K562 (cell line): ENCODE data around the gene KLHL41. TPM values are rescaled to one million over a fixed set of nuclear protein-coding genes. Genes with fewer than 3 reads are reported as not detected.
A peak's percentile ranks its signal among the peaks of the same experiment; 100 is the strongest.
"Not testable (repeated sequence)": the region's sequence is repeated elsewhere in the genome, so short reads cannot be mapped to it uniquely, and the experiment has no call there.

Experiments
- ATAC-seq: fragments of 200-7000 bp; cut with Tn5 transposase; 3 replicates; pipeline ENCODE4 v1.9.1; 2020; ENCODE audit warnings: moderate library complexity
- BruUV-seq: library from RNA; stranded (reverse); fragments of 400-500 nt; replicated peaks from 2 replicates; lab custom pipeline; 2021; lab: Mats Ljungman, UMichigan
- CTCF ChIA-PET: fragments of 300-600 bp; formaldehyde crosslinking; extraction: SDS; loops from one replicate; lab custom pipeline; 2021; ENCODE audit warnings: low intra/inter-chr PET ratio; lab: Yijun Ruan, JAX
- POLR2A ChIA-PET: fragments of 300-600, 350-650 bp; sonication (Branson Sonifier 250); formaldehyde crosslinking; extraction: SDS; loops from one replicate; lab custom pipeline; 2021; ENCODE audit warnings: antibody characterized with exemption, inconsistent platforms; lab: Yijun Ruan, JAX
- DNase-seq, 4 experiments: peaks; one replicate each; pipeline versions ENCODE4 v3.0.0 to v3.0.0-alpha.2; 2011 to 2018; ENCODE audit warnings: low spot score in 3 of 4, mixed read lengths in 3 of 4; ENCODE audit errors: extremely low read depth in 1 of 4
- FAIRE-seq: peaks from 2 replicates; lab custom pipeline; 2011; peaks lifted over from hg19 to GRCh38; lab: Jason Lieb, UNC
- H2AFZ ChIP-seq: 2 replicates; pipeline ENCODE4 v1.6.0; 2011; ENCODE audit warnings: low read depth, low read length, control low read depth, inconsistent platforms
- H3K27ac ChIP-seq: fragments of 200-600 bp; 3 replicates; pipeline ENCODE4 v1.8.0; 2011; ENCODE audit warnings: low read depth, mild to moderate bottlenecking, control low read depth, inconsistent platforms, low read length, moderate library complexity, mixed read lengths; ENCODE audit errors: extremely low read depth
- H3K27me3 ChIP-seq, 2 experiments: fragments of 300-600 bp in 1 of 2; 2 replicates in 1 of 2; 3 replicates in 1 of 2; pipeline versions ENCODE4 v1.6.0 to v1.8.0; 2011; ENCODE audit warnings: inconsistent platforms in 2 of 2, low read length in 2 of 2, mild to moderate bottlenecking in 1 of 2, mixed read lengths in 1 of 2, moderate library complexity in 1 of 2; ENCODE audit not compliant: control insufficient read depth in 2 of 2, insufficient read depth in 2 of 2
- H3K36me3 ChIP-seq: fragments of 300-600 bp; 3 replicates; pipeline ENCODE4 v1.8.0; 2011; ENCODE audit warnings: mild to moderate bottlenecking, low read length, inconsistent platforms; ENCODE audit not compliant: control insufficient read depth, insufficient read depth
- H3K4me1 ChIP-seq, 2 experiments: fragments of 200-600 bp in 1 of 2; replicated peaks in 1 of 2; 2 replicates in 1 of 2; 3 replicates in 1 of 2; pipeline versions ENCODE4 v1.5.1 to v1.8.0; 2011; ENCODE audit warnings: inconsistent platforms in 2 of 2, low read length in 2 of 2, mild to moderate bottlenecking in 1 of 2, mixed read lengths in 1 of 2, moderate library complexity in 1 of 2; ENCODE audit not compliant: control insufficient read depth in 2 of 2, insufficient read depth in 2 of 2
- H3K4me2 ChIP-seq: 2 replicates; pipeline ENCODE4 v1.6.1; 2011; ENCODE audit warnings: low read length, control low read depth, inconsistent platforms, mixed read lengths; ENCODE audit not compliant: insufficient read depth
- H3K4me3 ChIP-seq: fragments of 200-600 bp; sonication (generic), shearing (Covaris generic); 2 replicates; pipeline ENCODE4 v1.5.1; 2016; ENCODE audit warnings: control low read depth, inconsistent platforms
- H3K79me2 ChIP-seq: fragments of 200-600 bp; 3 replicates; pipeline ENCODE4 v1.8.0; 2011; ENCODE audit warnings: low read length, inconsistent platforms; ENCODE audit not compliant: control insufficient read depth, insufficient read depth
- H3K9ac ChIP-seq, 2 experiments: 2 replicates each; pipeline versions ENCODE4 v1.6.0 to v1.6.1; 2011; ENCODE audit warnings: low read depth in 2 of 2, low read length in 2 of 2, control low read depth in 1 of 2, inconsistent platforms in 1 of 2, mild to moderate bottlenecking in 1 of 2, mixed read lengths in 1 of 2; ENCODE audit not compliant: insufficient read depth in 1 of 2
- H3K9me1 ChIP-seq: one replicate; pipeline ENCODE4 v1.6.0; 2011; ENCODE audit warnings: inconsistent platforms, mild to moderate bottlenecking, low read length, moderate library complexity; ENCODE audit not compliant: control insufficient read depth, insufficient read depth
- H3K9me3 ChIP-seq: replicated peaks from 2 replicates; pipeline ENCODE4 v1.5.1; 2011; ENCODE audit warnings: low read depth, low read length, inconsistent platforms; ENCODE audit not compliant: control insufficient read depth, insufficient read depth
- H4K20me1 ChIP-seq: replicated peaks from 2 replicates; pipeline ENCODE4 v1.6.1; 2011; ENCODE audit warnings: low read length, inconsistent platforms, mixed read lengths; ENCODE audit not compliant: control insufficient read depth, insufficient read depth
- ATF1 ChIP-seq, 2 experiments: fragments of 450-650 bp in 1 of 2; IDR thresholded peaks; 2 replicates each; pipeline ENCODE4 v1.6.1; 2016; ENCODE audit warnings: missing compliant biosample characterization in 1 of 2, missing genetic modification characterization in 1 of 2
- ATF3 ChIP-seq, 2 experiments: fragments of 450-650 bp in 1 of 2; sonication (generic) in 1 of 2; formaldehyde crosslinking in 1 of 2; IDR thresholded peaks in 1 of 2; conservative IDR thresholded peaks in 1 of 2; 2 replicates each; pipeline versions ENCODE4 v1.6.1 to v1.8.1; 2016 to 2023; ENCODE audit warnings: mild to moderate bottlenecking in 2 of 2, moderate library complexity in 2 of 2, inconsistent platforms in 1 of 2, missing genetic modification reagents in 1 of 2
- C11orf30 ChIP-seq: fragments of 450-650 bp; IDR thresholded peaks from 2 replicates; pipeline ENCODE4 v1.6.1; 2016; ENCODE audit warnings: low read depth, mild to moderate bottlenecking
- CGGBP1 ChIP-seq: fragments of 250-450 bp; sonication (Bioruptor Pico); IDR thresholded peaks from 2 replicates; pipeline ENCODE4 v1.9.0; 2021; ENCODE audit warnings: mild to moderate bottlenecking
- FOSL1 ChIP-seq: fragments of 200-800 bp; sonication (Bioruptor generic); conservative IDR thresholded peaks from 2 replicates; pipeline ENCODE4 v1.6.1; 2016; ENCODE audit warnings: missing genetic modification characterization, missing compliant biosample characterization
- JUND ChIP-seq, 2 experiments: IDR thresholded peaks; 2 replicates in 1 of 2; 3 replicates in 1 of 2; pipeline ENCODE4 v1.6.1; 2011; ENCODE audit warnings: borderline replicate concordance in 2 of 2, low read depth in 2 of 2, low read length in 2 of 2, improper control_type of control experiment in 1 of 2, missing biosample characterization in 1 of 2, missing genetic modification characterization in 1 of 2, missing genetic modification reagents in 1 of 2
- MAFG ChIP-seq: fragments of 450-650 bp; conservative IDR thresholded peaks from 2 replicates; pipeline ENCODE4 v1.6.1; 2016; ENCODE audit warnings: missing genetic modification characterization, missing compliant biosample characterization
- MAFK ChIP-seq: IDR thresholded peaks from 2 replicates; pipeline ENCODE4 v1.6.1; 2011; ENCODE audit warnings: low read length, improper control_type of control experiment
- NR2C1 ChIP-seq, 2 experiments: fragments of 450-650 bp; IDR thresholded peaks; 2 replicates each; pipeline ENCODE4 v1.6.1; 2017; ENCODE audit warnings: mild to moderate bottlenecking in 2 of 2, antibody characterized with exemption in 1 of 2, inconsistent platforms in 1 of 2, missing compliant biosample characterization in 1 of 2, missing genetic modification characterization in 1 of 2
- RBM22 ChIP-seq: fragments of 200-400 bp; formaldehyde crosslinking; IDR thresholded peaks from 2 replicates; pipeline ENCODE4 v1.6.1; 2018; ENCODE audit warnings: low read length, low read depth; ENCODE audit not compliant: poor library complexity, severe bottlenecking
- SMARCC2 ChIP-seq: fragments of 450-650 bp; IDR thresholded peaks from 2 replicates; pipeline ENCODE4 v1.6.1; 2017; ENCODE audit warnings: antibody characterized with exemption, moderate library complexity, mild to moderate bottlenecking, low read depth
- SMARCE1 ChIP-seq: fragments of 450-650 bp; IDR thresholded peaks from 2 replicates; pipeline ENCODE4 v1.7.1; 2016; ENCODE audit warnings: mild to moderate bottlenecking
- SRSF7 ChIP-seq: fragments of 200-400 bp; formaldehyde crosslinking; optimal IDR thresholded peaks from 2 replicates; pipeline ENCODE3; 2017; ENCODE audit warnings: mild to moderate bottlenecking, low read depth, low read length
- TRIM28 ChIP-seq: fragments of 450-650 bp; IDR thresholded peaks from 2 replicates; pipeline ENCODE4 v1.6.1; 2017
- VEZF1 ChIP-seq: fragments of 200-800 bp; sonication (Bioruptor generic); IDR thresholded peaks from 2 replicates; pipeline ENCODE4 v1.6.1; 2017; ENCODE audit warnings: missing genetic modification characterization, missing compliant biosample characterization
- ZNF143 ChIP-seq: sonication (generic); formaldehyde crosslinking; IDR thresholded peaks from 2 replicates; pipeline ENCODE4 v1.9.0; 2022; ENCODE audit warnings: mild to moderate bottlenecking, missing genetic modification reagents
- ZNF316 ChIP-seq: fragments of 450-650 bp; IDR thresholded peaks from 2 replicates; pipeline ENCODE4 v1.6.1; 2016
- WGBS: fragments of 100-300 bp; shearing (Covaris generic); methylation state at CpG from one replicate; pipeline ENCODE4 v1.1.6; 2016; ENCODE audit warnings: low coverage, mixed read lengths; ENCODE audit not compliant: insufficient coverage; ENCODE audit errors: missing lambda C conversion rate; 5-methylcytosine and 5-hydroxymethylcytosine counted together
- in situ Hi-C: fragments of 300-500 bp; cut with MboI; formaldehyde crosslinking; loops from 4 replicates; pipeline ENCODE4 v1.15.0; 2018; ENCODE audit warnings: inconsistent platforms, mixed read lengths
- intact Hi-C: fragments of 100-400 bp; cut with micrococcal nuclease; formaldehyde crosslinking; loops from 2 replicates; pipeline ENCODE4 v1.14.2; 2022
- polyA plus RNA-seq, 8 experiments: library from polyadenylated mRNA; depleted of rRNA in 4 of 8; stranded (reverse) in 5 of 8; unstranded in 3 of 8; fragments of >200 nt; fragmentation: Nextera tagmentation in 2 of 8; fragmentation: Illumina TruSeq in 1 of 8; extraction: Ambion mirVana in 2 of 8; extraction: Trizol in 1 of 8; gene quantifications; 2 replicates each; pipeline versions ENCODE4 v1.2.1 to v1.2.3, GENCODE V29; 2011 to 2014; ENCODE audit warnings: inconsistent platforms in 1 of 8, missing spikeins in 1 of 8
- total RNA-seq, 7 experiments: library from RNA; depleted of rRNA in 6 of 7; stranded (reverse); fragments of >200 nt in 6 of 7; fragmentation: Illumina TruSeq in 2 of 7; extraction: Trizol in 2 of 7; gene quantifications; 2 replicates each; pipeline versions ENCODE4 v1.2.1 to v1.2.3, GENCODE V29; 2011 to 2021; ENCODE audit warnings: low replicate concordance in 1 of 7

Gene KLHL41
- total and polyA plus RNA-seq, 9 of the 15 experiments (the other 6 are each of a cell fraction or from before 2014, with no cell fraction given), result 0.05 to 1.5 (median 0.09) TPM

- TF ChIP-seq JUND (IDR thresholded peaks at IDR 0.05; ENCODE audit: borderline replicate concordance, low read depth, low read length); NR2C1 (tag; IDR thresholded peaks at IDR 0.05); ATF3 (CRISPR knock-in tag; conservative IDR thresholded peaks at IDR 0.05): not testable (repeated sequence)
- TF ChIP-seq JUND (tag; IDR thresholded peaks at IDR 0.05; ENCODE audit: borderline replicate concordance, low read depth, low read length) (0 out of 3 replicates have a peak, but pooled peaks have one; percentile 36), NR2C1 (IDR thresholded peaks at IDR 0.05) (peak; percentile 18; the same call in 1 of the 2 replicates), FOSL1 (tag) (peak; percentile 57), SMARCE1 (0 out of 2 replicates have a peak, but pooled peaks have one; percentile 47), ATF3 (IDR thresholded peaks at IDR 0.05) (peak; percentile 76), TRIM28 (0 out of 2 replicates have a peak, but pooled peaks have one; percentile 18), SMARCC2 (0 out of 2 replicates have a peak, but pooled peaks have one; percentile 40)
These were observed 61.2 kb downstream of the KLHL41 start (continued) for GRCh38 chr2:169570752-169571151.

- Histone ChIP-seq H3K9me1 (no peaks in the 10 kb centered on the region), H4K20me1 (no peaks in the 10 kb centered on the region), H3K4me1 (peaks cover 4 to 18% of the 10 kb centered on the region in 2 experiments; a peak in 4 of 5 replicates), H3K9me3 (no peaks in the 10 kb centered on the region), H3K79me2 (peaks cover 64% of the 10 kb centered on the region), H2AFZ (peak overlapping the region; percentile 25; the same call in 1 of the 2 replicates), H3K4me2 (peak overlapping the region; percentile 76), H3K27ac (peak overlapping the region; percentile 85; the same call in 2 of the 3 replicates), H3K4me3 (peak overlapping the region; percentile 31), H3K9ac (peak overlapping the region; percentile 76 to 80; a peak in 3 of 4 replicates), H3K36me3 (peaks cover 31% of the 10 kb centered on the region), H3K27me3 (no peaks in the 10 kb centered on the region)
- in situ Hi-C loops (no loop called here), intact Hi-C loops (loop anchor here (5.0 to 10.0 kb wide), 2 partner anchors 101 to 353 kb away; no protein-coding TSS in a partner anchor)
- TF ChIP-seq C11orf30 (peak; percentile 69), RBM22 (no peak), VEZF1 (CRISPR knock-in tag) (no peak), ATF1 (CRISPR knock-in tag; IDR thresholded peaks at IDR 0.05) (no peak), ATF1 (tag; IDR thresholded peaks at IDR 0.05) (0 out of 2 replicates have a peak, but pooled peaks have one; percentile 6), ZNF316 (peak; percentile 84), SRSF7 (no peak), MAFG (tag) (peak; percentile 56), MAFK (0 out of 2 replicates have a peak, but pooled peaks have one; percentile 7), ZNF143 (CRISPR knock-in tag) (no peak), CGGBP1 (CRISPR knock-in tag) (no peak)
- ChIA-PET CTCF (no interaction called here), POLR2A (interaction anchor here (0.5 to 3.4 kb wide), 8 partner anchors 10 to 212 kb away, joined by 3 to 17 read pairs (median 5); no protein-coding TSS in a partner anchor)
- FAIRE-seq (no peak), DNase-seq (no peak), ATAC-seq (no peak)
- no TSS peak for BruUV-seq
- 21% methylated on average over 3 of the region's 3 CpGs for WGBS
These were observed 62.1 kb downstream of the KLHL41 start for GRCh38 chr2:169571571-169571970.
